T-cell (primary cell): ENCODE results near the gene LGALS3BP. TPM values are rescaled to one million over a fixed set of nuclear protein-coding genes. Genes with fewer than 3 reads are reported as not detected.

Experiments used
- ATAC-seq, 4 experiments: fragments of 200-7000 bp in 3 of 4; fragments of 150-1000 bp in 1 of 4; cut with Tn5 transposase; replicated peaks in 1 of 4; 1 replicate in 3 of 4; 2 replicates in 1 of 4; pipeline ENCODE4 v1.10.0; 2021; ENCODE audit warnings: moderate library complexity in 3 of 4, mild to moderate bottlenecking in 2 of 4, moderate number of reproducible peaks in 1 of 4
- CTCF ChIA-PET, 2 donors: fragments of 300-600 bp; sonication (Branson Sonifier 250); formaldehyde crosslinking; loops; one replicate each; lab custom pipeline; 2022; ENCODE audit warnings: antibody characterized with exemption in 2 of 2; lab: Charles Lee
- POLR2A ChIA-PET, 2 donors: fragments of 300-600 bp; sonication (Branson Sonifier 250); formaldehyde crosslinking; loops; one replicate each; lab custom pipeline; 2022; ENCODE audit warnings: antibody characterized with exemption in 2 of 2; lab: Charles Lee
- DNase-seq, 35 experiments: peaks; one replicate each; pipeline versions ENCODE4 v3.0.0 to v3.0.0-alpha.2; 2013 to 2023
- H3K27ac ChIP-seq: one replicate; pipeline ENCODE4 v1.5.1; 2013; ENCODE audit warnings: low read length
- H3K27me3 ChIP-seq, 2 experiments: replicated peaks in 1 of 2; 1 replicate in 1 of 2; 2 replicates in 1 of 2; pipeline versions ENCODE4 v1.6.1 to v1.7.0; 2013; ENCODE audit warnings: low read length in 1 of 2, mixed read lengths in 1 of 2; ENCODE audit not compliant: control insufficient read depth in 2 of 2, insufficient read depth in 2 of 2; ENCODE audit errors: extremely low read depth in 1 of 2
- H3K36me3 ChIP-seq, 2 donors: 1 replicate in 1 of 2; 2 replicates in 1 of 2; pipeline versions ENCODE4 v1.6.1 to v1.7.0; 2013; ENCODE audit warnings: low read length in 1 of 2; ENCODE audit not compliant: control insufficient read depth in 2 of 2, insufficient read depth in 1 of 2; ENCODE audit errors: extremely low read depth in 1 of 2
- H3K4me1 ChIP-seq, 2 experiments: 1 replicate in 1 of 2; 2 replicates in 1 of 2; pipeline versions ENCODE4 v1.6.1 to v1.7.0; 2013; ENCODE audit warnings: low read length in 2 of 2, mixed read lengths in 1 of 2; ENCODE audit not compliant: insufficient read depth in 2 of 2, control insufficient read depth in 1 of 2; ENCODE audit errors: extremely low read depth in 1 of 2
- H3K4me3 ChIP-seq, 2 donors: 1 replicate in 1 of 2; 2 replicates in 1 of 2; pipeline versions ENCODE4 v1.5.1 to v1.7.0; 2013; ENCODE audit warnings: mild to moderate bottlenecking in 2 of 2, low read length in 1 of 2, moderate library complexity in 1 of 2; ENCODE audit not compliant: control insufficient read depth in 1 of 2; ENCODE audit errors: extremely low read depth in 1 of 2
- H3K9me3 ChIP-seq: 2 replicates; pipeline ENCODE4 v1.7.0; 2013
- H3K27ac Mint-ChIP-seq, 2 donors: one replicate each; pipeline ENCODE4 v1.8.0; 2020 to 2021; ENCODE audit warnings: mild to moderate bottlenecking in 2 of 2, mixed read lengths in 2 of 2
- H3K27me3 Mint-ChIP-seq, 2 donors: one replicate each; pipeline ENCODE4 v1.8.0; 2021 to 2022; ENCODE audit warnings: mixed read lengths in 2 of 2
- H3K36me3 Mint-ChIP-seq: one replicate; pipeline ENCODE4 v1.8.0; 2021; ENCODE audit warnings: mixed read lengths
- H3K4me1 Mint-ChIP-seq, 3 donors: one replicate each; pipeline ENCODE4 v1.8.0; 2020 to 2022; ENCODE audit warnings: mixed read lengths in 3 of 3, mild to moderate bottlenecking in 1 of 3
- H3K4me3 Mint-ChIP-seq, 3 donors: one replicate each; pipeline ENCODE4 v1.8.0; 2020 to 2022; ENCODE audit warnings: mild to moderate bottlenecking in 3 of 3, mixed read lengths in 3 of 3, moderate library complexity in 3 of 3
- H3K9me3 Mint-ChIP-seq, 3 donors: one replicate each; pipeline ENCODE4 v1.8.0; 2020 to 2022; ENCODE audit warnings: mixed read lengths in 3 of 3
- WGBS: methylation state at CpG from one replicate; pipeline ENCODE4 v1.1.5; 2013; ENCODE audit warnings: missing lambda C conversion rate; ENCODE audit not compliant: insufficient coverage; 5-methylcytosine and 5-hydroxymethylcytosine counted together
- total RNA-seq, 35 experiments: library from RNA in 6 of 35; stranded (reverse) in 6 of 35; fragments of 120-200 nt in 1 of 35; gene quantifications; one replicate each; pipeline versions ENCODE4 v1.2.1 to v1.2.4 and lab custom pipeline; 2013 to 2026

The LGALS3BP gene
- total RNA-seq, 5 donors from 2014 or later (not counting 1 experiment from before 2014, with no cell fraction given): 28.2 to 80.7 (median 51.6) TPM

GRCh38 chr17:78940258-78940657, 39.5 kb downstream of the LGALS3BP start:
- DNase-seq: no peak
- no peak for ATAC-seq
- whole genome bisulfite sequencing: no CpG with 5 or more reads among the region's 5 CpGs
- no peak overlapping the region for H3K4me3 Mint-ChIP-seq
- Histone ChIP-seq H3K4me3 (no peak overlapping the region), H3K36me3 (no peaks in the 10 kb centered on the region), H3K27me3 (peaks cover 0 to 33% of the 10 kb centered on the region in 2 experiments), H3K27ac (no peak overlapping the region), H3K9me3 (no peaks in the 10 kb centered on the region), H3K4me1 (no peaks in the 10 kb centered on the region)
- ChIA-PET POLR2A (no interaction called here), CTCF (no interaction called here)
- no peaks in the 10 kb centered on the region for H3K36me3 Mint-ChIP-seq
- H3K27ac Mint-ChIP-seq: no peak overlapping the region
- no peaks in the 10 kb centered on the region for H3K4me1 Mint-ChIP-seq
- H3K27me3 Mint-ChIP-seq: peaks cover 10 to 13% of the 10 kb centered on the region in 2 donors
- no peaks in the 10 kb centered on the region for H3K9me3 Mint-ChIP-seq

DNA sequence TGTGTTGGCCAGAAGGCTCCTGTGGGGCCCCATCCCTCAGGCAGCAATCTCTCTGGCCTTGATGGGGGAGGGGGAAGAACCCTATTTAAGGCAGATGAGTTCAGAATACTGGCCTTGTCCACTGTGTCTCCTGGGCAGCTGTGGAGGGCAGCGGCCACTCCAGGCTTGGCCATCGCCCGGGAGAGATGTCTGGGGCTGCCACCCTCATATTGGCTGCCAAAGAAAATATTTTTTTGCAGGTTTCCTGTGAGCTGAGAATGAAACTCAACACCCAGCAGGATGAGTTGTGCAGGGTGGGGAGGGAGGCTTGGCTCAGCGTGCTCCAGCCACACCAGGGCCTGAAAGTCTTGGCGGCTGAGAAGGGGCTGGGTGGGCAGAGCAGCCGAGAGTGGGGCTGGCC, 40.1 kb downstream of the LGALS3BP start:
- WGBS: 90% methylated on average over 5 of the region's 6 CpGs
- ATAC-seq: no peak
- Histone ChIP-seq H3K27ac (no peak overlapping the region), H3K27me3 (peaks cover 0 to 34% of the 10 kb centered on the region in 2 experiments), H3K9me3 (no peaks in the 10 kb centered on the region), H3K36me3 (no peaks in the 10 kb centered on the region), H3K4me3 (no peak overlapping the region), H3K4me1 (no peaks in the 10 kb centered on the region)
- CTCF ChIA-PET: no interaction called here
- H3K27ac Mint-ChIP-seq: no peak overlapping the region
- H3K4me3 Mint-ChIP-seq: no peak overlapping the region
- no peaks in the 10 kb centered on the region for H3K4me1 Mint-ChIP-seq
- peaks cover 9 to 10% of the 10 kb centered on the region in 2 donors for H3K27me3 Mint-ChIP-seq
- no peaks in the 10 kb centered on the region for H3K9me3 Mint-ChIP-seq
- no peak for DNase-seq
- POLR2A ChIA-PET: no interaction called here
- H3K36me3 Mint-ChIP-seq: no peaks in the 10 kb centered on the region

DNA sequence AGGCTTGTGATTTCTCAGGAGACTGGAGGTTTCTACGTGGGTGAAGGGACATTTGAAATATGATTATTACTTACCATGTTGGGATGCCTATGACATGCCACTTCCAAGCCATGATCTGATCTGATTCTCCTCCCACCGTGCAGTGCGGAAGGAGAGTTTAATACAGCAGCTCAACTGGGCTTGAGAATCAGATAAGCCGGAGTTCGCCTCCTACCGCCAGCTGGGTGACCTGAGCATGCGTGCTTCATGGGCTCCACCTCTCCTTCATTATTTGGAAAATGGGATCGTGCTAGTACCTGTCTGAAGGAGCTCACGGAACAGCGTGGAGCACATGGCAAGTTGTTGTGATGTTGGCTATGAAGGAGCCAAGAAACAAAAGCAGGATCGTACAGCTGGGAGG, 42.2 kb downstream of the LGALS3BP start:
- WGBS: 97% methylated on average over 9 of the region's 11 CpGs
- peaks cover 0 to 14% (median 10%) of the 10 kb centered on the region in 3 donors for H3K4me1 Mint-ChIP-seq

DNA sequence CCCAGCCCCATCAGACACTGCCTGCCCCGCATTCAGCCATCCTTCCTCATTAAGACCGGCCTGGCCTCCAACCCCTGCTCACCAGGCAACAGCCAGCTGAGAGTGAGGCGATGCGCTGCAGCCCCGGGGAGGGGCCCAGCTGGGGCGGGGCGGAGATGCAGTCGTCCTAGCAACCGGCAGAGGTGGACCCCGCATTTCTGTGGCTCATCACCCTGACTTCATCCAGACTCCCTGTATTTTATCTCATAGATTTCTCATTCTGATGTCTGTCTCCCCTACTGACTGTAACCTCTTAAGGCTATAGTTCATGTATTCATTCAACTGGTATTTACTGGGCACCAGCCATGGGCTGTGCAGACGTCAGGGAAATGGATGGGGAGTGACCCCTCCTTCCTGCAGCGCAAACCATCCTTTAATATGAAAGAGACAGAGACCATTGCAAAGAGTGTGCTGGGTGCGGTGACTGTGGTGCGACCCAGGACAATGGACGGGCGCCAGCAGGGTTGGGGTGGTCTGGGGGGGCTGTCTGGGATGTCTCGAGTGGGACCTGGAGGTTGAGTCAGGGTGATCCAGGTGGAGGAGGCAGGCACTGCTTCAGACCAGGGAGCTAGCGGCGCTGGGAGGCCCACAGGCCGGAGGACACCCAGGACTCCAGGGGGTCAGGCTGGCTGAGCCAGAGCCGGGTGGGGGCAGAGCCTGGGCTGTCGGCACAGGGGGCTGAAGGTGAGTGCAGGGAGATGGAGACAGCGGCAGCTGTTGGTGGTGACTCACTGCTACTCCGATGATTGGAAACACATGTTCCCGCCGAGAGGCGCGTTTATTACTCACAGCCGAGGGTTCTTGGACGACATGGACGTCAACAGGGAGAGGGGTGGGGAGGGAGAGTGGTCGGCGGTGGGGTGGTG, 44.1 kb downstream of the LGALS3BP start:
- DNase-seq: no peak
- ATAC-seq: no peak
- peaks cover 0 to 12% of the 10 kb centered on the region in 2 experiments for H3K4me1 ChIP-seq
- Mint-ChIP-seq H3K4me3 (no peak overlapping the region), H3K27me3 (peaks cover 0 to 4% of the 10 kb centered on the region in 2 donors), H3K9me3 (no peaks in the 10 kb centered on the region), H3K27ac (no peak overlapping the region), H3K4me1 (peaks cover 0 to 14% (median 10%) of the 10 kb centered on the region in 3 donors), H3K36me3 (no peaks in the 10 kb centered on the region)
- H3K36me3 ChIP-seq: no peaks in the 10 kb centered on the region
- H3K27me3 ChIP-seq: peaks cover 0 to 26% of the 10 kb centered on the region in 2 experiments
- POLR2A ChIA-PET: interaction anchor here in 1 of 2 donors (0.5 kb wide), 1 partner anchor 1299 kb away, joined by 7 read pairs; no protein-coding TSS in a partner anchor
- no peak overlapping the region for H3K4me3 ChIP-seq
- no peak overlapping the region for H3K27ac ChIP-seq
- CTCF ChIA-PET: no interaction called here
- 94% methylated on average over 20 of the region's 33 CpGs for WGBS
- no peaks in the 10 kb centered on the region for H3K9me3 ChIP-seq

More for the DNA sequence above, 42.2 kb downstream of the LGALS3BP start:
- Histone ChIP-seq H3K27ac (no peak overlapping the region), H3K36me3 (no peaks in the 10 kb centered on the region), H3K27me3 (peaks cover 0 to 26% of the 10 kb centered on the region in 2 experiments), H3K9me3 (no peaks in the 10 kb centered on the region), H3K4me1 (peaks cover 0 to 12% of the 10 kb centered on the region in 2 experiments), H3K4me3 (no peak overlapping the region)
- CTCF ChIA-PET: no interaction called here
- POLR2A ChIA-PET: no interaction called here
- Mint-ChIP-seq H3K27me3 (peaks cover under 1 to 4% of the 10 kb centered on the region in 2 donors), H3K27ac (no peak overlapping the region), H3K36me3 (no peaks in the 10 kb centered on the region), H3K9me3 (no peaks in the 10 kb centered on the region), H3K4me3 (no peak overlapping the region)
- no peak for DNase-seq
- ATAC-seq: no peak

GRCh38 chr17:78934681-78935418, 44.9 kb downstream of the LGALS3BP start:
- Mint-ChIP-seq H3K9me3 (no peaks in the 10 kb centered on the region), H3K4me1 (peaks cover 0 to 14% (median 10%) of the 10 kb centered on the region in 3 donors), H3K4me3 (no peak overlapping the region), H3K36me3 (no peaks in the 10 kb centered on the region), H3K27me3 (peaks cover 0 to 4% of the 10 kb centered on the region in 2 donors), H3K27ac (no peak overlapping the region)
- no peaks in the 10 kb centered on the region for H3K36me3 ChIP-seq
- peaks cover 0 to 12% of the 10 kb centered on the region in 2 experiments for H3K4me1 ChIP-seq
- H3K9me3 ChIP-seq: no peaks in the 10 kb centered on the region
- ChIA-PET POLR2A (interaction anchor here in 1 of 2 donors (0.5 kb wide), 1 partner anchor 1300 kb away, joined by 7 read pairs; no protein-coding TSS in a partner anchor), CTCF (no interaction called here)
- 85% methylated on average over 15 of the region's 19 CpGs for WGBS
- no peak for DNase-seq
- no peak for ATAC-seq
- no peak overlapping the region for H3K4me3 ChIP-seq
- peaks cover 0 to 26% of the 10 kb centered on the region in 2 experiments for H3K27me3 ChIP-seq
- H3K27ac ChIP-seq: no peak overlapping the region

DNA sequence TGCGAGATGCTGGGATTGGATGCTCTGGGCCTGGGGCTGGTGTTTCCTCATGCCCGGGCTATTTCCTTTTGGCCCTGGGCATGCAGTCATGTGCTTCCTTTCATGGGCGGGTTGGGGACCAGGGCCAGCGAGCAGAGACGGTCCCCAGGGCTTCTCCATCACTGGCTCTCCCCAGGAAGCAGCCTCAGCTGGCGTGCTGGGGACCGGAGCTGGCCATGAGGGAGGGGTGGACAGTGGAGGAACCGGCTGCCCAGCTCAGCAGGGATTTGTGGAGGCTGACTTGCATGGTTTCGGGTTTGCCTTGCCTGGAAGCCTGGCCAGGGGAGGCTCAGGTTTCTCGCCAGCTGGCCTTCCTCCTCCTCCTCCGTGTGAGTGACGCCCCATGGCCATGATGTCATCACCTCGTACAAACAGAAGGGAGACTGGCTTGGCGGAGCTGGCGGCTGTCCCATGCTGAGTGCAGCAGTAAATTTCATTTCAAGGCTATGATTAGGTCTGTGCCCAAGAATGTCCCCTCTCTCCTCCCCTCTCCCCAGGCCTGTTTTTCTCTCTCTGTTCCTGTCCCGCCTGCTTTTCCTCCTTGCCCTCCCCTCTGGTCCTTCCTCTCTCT, 45.7 kb downstream of the LGALS3BP start:
- no peaks in the 10 kb centered on the region for H3K36me3 ChIP-seq
- POLR2A ChIA-PET: no interaction called here
- H3K4me3 ChIP-seq: no peak overlapping the region
- peaks cover 0 to 22% of the 10 kb centered on the region in 2 experiments for H3K27me3 ChIP-seq
- H3K27ac Mint-ChIP-seq: no peak overlapping the region
- no peaks in the 10 kb centered on the region for H3K9me3 ChIP-seq
- CTCF ChIA-PET: no interaction called here
- no peak overlapping the region for H3K27ac ChIP-seq
- DNase-seq (no peak), ATAC-seq (no peak)
- no peaks in the 10 kb centered on the region for H3K36me3 Mint-ChIP-seq
- no peaks in the 10 kb centered on the region for H3K9me3 Mint-ChIP-seq
- peaks cover 0 to 14% (median 10%) of the 10 kb centered on the region in 3 donors for H3K4me1 Mint-ChIP-seq
- 77% methylated on average over 11 of the region's 16 CpGs for WGBS
- H3K27me3 Mint-ChIP-seq: peaks cover under 1 to 4% of the 10 kb centered on the region in 2 donors
- H3K4me3 Mint-ChIP-seq: no peak overlapping the region
- H3K4me1 ChIP-seq: peaks cover 0 to 12% of the 10 kb centered on the region in 2 experiments
